ENCODE data around the gene LRP10. TPM values are rescaled to one million over a fixed set of nuclear protein-coding genes. Genes with fewer than 3 reads are reported as not detected.

Gene LRP10
- total RNA-seq, 3 donors from 2014 or later (not counting 1 experiment from before 2014, with no cell fraction given), result 97.8 to 118 (median 102) TPM

DNA sequence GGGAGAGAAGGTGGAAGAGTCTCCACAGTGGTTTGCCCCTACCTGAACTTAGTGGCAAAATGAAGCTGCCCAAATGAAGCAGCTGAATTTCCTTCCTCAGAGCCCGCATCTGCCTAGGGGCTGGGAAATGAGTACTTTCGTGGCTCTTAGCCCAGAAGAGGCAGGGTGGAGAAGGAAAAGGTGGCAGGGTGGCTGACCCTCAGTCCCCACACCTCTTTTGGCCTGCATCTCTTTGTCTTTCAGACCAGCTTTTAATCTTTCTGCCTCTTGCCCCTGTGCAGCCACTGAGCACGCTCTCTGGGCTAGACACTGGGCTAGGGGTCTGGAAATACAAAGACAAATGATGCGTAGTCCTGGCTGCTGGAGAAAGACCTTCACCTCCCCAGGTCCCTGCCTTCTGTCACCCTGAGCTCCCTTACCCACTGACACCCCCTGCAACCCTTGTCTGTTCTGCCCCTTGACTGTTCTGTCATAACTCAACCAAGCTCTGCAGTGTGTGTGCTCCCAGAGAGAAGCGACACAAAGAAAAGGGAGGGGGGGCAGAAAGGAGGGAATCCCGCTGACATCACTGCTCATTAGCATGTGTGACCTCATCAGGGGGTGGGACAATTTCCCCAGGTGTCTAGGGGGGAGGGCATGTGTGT is 11.1 kb downstream of the LRP10 start:
- Mint-ChIP-seq H3K36me3 (no peaks in the 10 kb centered on the region), H3K4me3 (no peak overlapping the region), H3K27ac (peak overlapping the region in 1 of 2 donors; percentile 45), H3K27me3 (ENCODE audit: low read depth in 2 of 2) (peaks cover 0 to 3% of the 10 kb centered on the region in 2 donors), H3K9me3 (no peaks in the 10 kb centered on the region), H3K4me1 (peaks cover 31 to 66% of the 10 kb centered on the region in 2 donors)
- DNase-seq, result peak in 1 of 2 donors; percentile 74
- Histone ChIP-seq H3K4me3 (ENCODE audit: low read length) (no peak overlapping the region), H3K27me3 (ENCODE audit: control insufficient read depth, insufficient read depth, low read length) (no peaks in the 10 kb centered on the region), H3K27ac (ENCODE audit: low read length) (no peak overlapping the region), H3K9me3 (ENCODE audit: control insufficient read depth, insufficient read depth, low read length) (no peaks in the 10 kb centered on the region), H3K36me3 (ENCODE audit: control insufficient read depth, insufficient read depth, low read length) (peaks cover 13% of the 10 kb centered on the region), H3K4me1 (ENCODE audit: control insufficient read depth, insufficient read depth, low read length) (peaks cover 22% of the 10 kb centered on the region)
- intact Hi-C loops (cut with micrococcal nuclease), result no loop called here
- no peak for ATAC-seq
- TF ChIP-seq, protein P1, sequence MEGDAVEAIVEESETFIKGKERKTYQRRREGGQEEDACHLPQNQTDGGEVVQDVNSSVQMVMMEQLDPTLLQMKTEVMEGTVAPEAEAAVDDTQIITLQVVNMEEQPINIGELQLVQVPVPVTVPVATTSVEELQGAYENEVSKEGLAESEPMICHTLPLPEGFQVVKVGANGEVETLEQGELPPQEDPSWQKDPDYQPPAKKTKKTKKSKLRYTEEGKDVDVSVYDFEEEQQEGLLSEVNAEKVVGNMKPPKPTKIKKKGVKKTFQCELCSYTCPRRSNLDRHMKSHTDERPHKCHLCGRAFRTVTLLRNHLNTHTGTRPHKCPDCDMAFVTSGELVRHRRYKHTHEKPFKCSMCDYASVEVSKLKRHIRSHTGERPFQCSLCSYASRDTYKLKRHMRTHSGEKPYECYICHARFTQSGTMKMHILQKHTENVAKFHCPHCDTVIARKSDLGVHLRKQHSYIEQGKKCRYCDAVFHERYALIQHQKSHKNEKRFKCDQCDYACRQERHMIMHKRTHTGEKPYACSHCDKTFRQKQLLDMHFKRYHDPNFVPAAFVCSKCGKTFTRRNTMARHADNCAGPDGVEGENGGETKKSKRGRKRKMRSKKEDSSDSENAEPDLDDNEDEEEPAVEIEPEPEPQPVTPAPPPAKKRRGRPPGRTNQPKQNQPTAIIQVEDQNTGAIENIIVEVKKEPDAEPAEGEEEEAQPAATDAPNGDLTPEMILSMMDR (IDR thresholded peaks at IDR 0.05), result no peak
- 57% methylated on average over 6 of the region's 6 CpGs for WGBS (ENCODE audit: insufficient coverage)

- Mint-ChIP-seq H3K27me3 (ENCODE audit: low read depth in 2 of 2) (peaks cover 0 to 3% of the 10 kb centered on the region in 2 donors), H3K36me3 (no peaks in the 10 kb centered on the region), H3K27ac (peak within 1 kb of the TSS in 1 of 2 donors; percentile 45), H3K9me3 (no peaks in the 10 kb centered on the region), H3K4me1 (peaks cover 36 to 66% of the 10 kb centered on the region in 2 donors), H3K4me3 (no peak within 1 kb of the TSS)
- Histone ChIP-seq H3K27ac (ENCODE audit: low read length) (no peak within 1 kb of the TSS), H3K4me1 (ENCODE audit: control insufficient read depth, insufficient read depth, low read length) (peaks cover 30% of the 10 kb centered on the region), H3K27me3 (ENCODE audit: control insufficient read depth, insufficient read depth, low read length) (no peaks in the 10 kb centered on the region), H3K4me3 (ENCODE audit: low read length) (no peak within 1 kb of the TSS), H3K9me3 (ENCODE audit: control insufficient read depth, insufficient read depth, low read length) (no peaks in the 10 kb centered on the region), H3K36me3 (ENCODE audit: control insufficient read depth, insufficient read depth, low read length) (peaks cover 6% of the 10 kb centered on the region)
- DNase-seq (no peak), ATAC-seq (no peak)
- intact Hi-C loops (cut with micrococcal nuclease), result no loop called here
- 83% methylated on average over 14 of the region's 15 CpGs for WGBS (ENCODE audit: insufficient coverage)
- TF ChIP-seq, protein P1 (IDR thresholded peaks at IDR 0.05), result no peak
Observed at GRCh38 chr14:22883173-22883976, 11.8 kb downstream of the LRP10 start, which contains the start of gene REM2. Gene REM2 (plus strand): TSS chr14:22883222. CDS start chr14:22883288, 66 bp downstream.

DNA sequence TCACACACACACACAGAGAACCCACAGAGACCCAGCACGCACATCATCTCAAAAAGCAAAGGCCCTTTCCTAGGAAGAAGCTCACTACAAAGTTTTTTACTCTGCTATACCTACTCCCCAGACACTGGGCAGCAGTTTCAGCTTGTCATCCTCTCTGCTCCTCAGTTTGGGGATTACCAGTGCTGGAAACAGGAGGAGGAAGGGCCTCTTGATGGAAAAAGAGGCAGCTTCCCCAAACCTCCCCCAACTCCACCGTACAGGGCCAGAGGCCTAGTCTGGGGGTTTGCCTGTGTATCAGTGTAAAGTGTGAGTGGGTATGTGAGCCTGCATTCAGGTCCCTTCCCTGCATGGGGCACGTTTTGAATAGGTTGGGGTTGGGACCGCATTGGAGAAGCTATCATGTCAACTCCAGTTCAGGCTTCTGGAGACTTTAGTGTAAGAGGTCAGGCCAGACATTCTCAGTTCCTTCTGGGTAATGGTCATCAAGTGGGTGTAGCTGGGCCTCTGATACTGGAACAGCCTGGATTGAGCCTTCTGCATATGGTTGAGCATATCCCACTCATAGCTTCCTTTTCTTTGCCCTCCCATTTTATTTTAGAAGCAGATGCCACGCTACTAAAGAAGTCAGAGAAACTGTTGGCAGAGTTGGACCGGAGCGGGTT is 12.7 kb downstream of the LRP10 start:
- no peak overlapping the region for H3K4me3 ChIP-seq (ENCODE audit: low read length)
- Mint-ChIP-seq H3K9me3 (no peaks in the 10 kb centered on the region), H3K27ac (peak overlapping the region in 1 of 2 donors; percentile 1), H3K36me3 (no peaks in the 10 kb centered on the region), H3K4me1 (peaks cover 36 to 64% of the 10 kb centered on the region in 2 donors), H3K4me3 (no peak overlapping the region), H3K27me3 (ENCODE audit: low read depth in 2 of 2) (peaks cover 0 to 3% of the 10 kb centered on the region in 2 donors)
- WGBS (ENCODE audit: insufficient coverage), result 95% methylated on average over 6 of the region's 7 CpGs
- TF ChIP-seq, protein P1 (IDR thresholded peaks at IDR 0.05), result no peak
- intact Hi-C loops (cut with micrococcal nuclease), result no loop called here
- no peaks in the 10 kb centered on the region for H3K9me3 ChIP-seq (ENCODE audit: control insufficient read depth, insufficient read depth, low read length)
- H3K36me3 ChIP-seq (ENCODE audit: control insufficient read depth, insufficient read depth, low read length), result peaks cover 3% of the 10 kb centered on the region
- no peaks in the 10 kb centered on the region for H3K27me3 ChIP-seq (ENCODE audit: control insufficient read depth, insufficient read depth, low read length)
- DNase-seq, result no peak
- H3K4me1 ChIP-seq (ENCODE audit: control insufficient read depth, insufficient read depth, low read length), result peaks cover 34% of the 10 kb centered on the region
- ATAC-seq, result no peak
- H3K27ac ChIP-seq (ENCODE audit: low read length), result no peak overlapping the region
